Karpas-422 (cell line): ENCODE data around the gene CMTM8. TPM values are rescaled to one million over a fixed set of nuclear protein-coding genes. Genes with fewer than 3 reads are reported as not detected.

Experiments
- DNase-seq: peaks from one replicate; pipeline ENCODE4 v3.0.0-alpha.2; 2015
- H2AFZ ChIP-seq: fragments of 200-600 bp; sonication (generic); 2 replicates; pipeline ENCODE4 v1.6.1; 2014; ENCODE audit warnings: antibody characterized with exemption, low read length, mixed read lengths
- H3K27ac ChIP-seq: fragments of 200-600 bp; sonication (generic); 2 replicates; pipeline ENCODE4 v1.5.1; 2014; ENCODE audit warnings: mild to moderate bottlenecking, low read length, moderate library complexity
- H3K27me3 ChIP-seq: fragments of 200-600 bp; sonication (generic); 2 replicates; pipeline ENCODE4 v1.6.1; 2014; ENCODE audit warnings: low read length, mixed read lengths
- H3K36me3 ChIP-seq: fragments of 200-600 bp; sonication (generic); 2 replicates; pipeline ENCODE4 v1.6.1; 2014; ENCODE audit warnings: low read length, mixed read lengths; ENCODE audit not compliant: insufficient read depth
- H3K4me1 ChIP-seq: fragments of 200-600 bp; sonication (generic); 2 replicates; pipeline ENCODE4 v1.6.1; 2014; ENCODE audit warnings: mild to moderate bottlenecking, low read length, mixed read lengths
- H3K4me2 ChIP-seq: fragments of 200-600 bp; sonication (generic); 2 replicates; pipeline ENCODE4 v1.6.1; 2014; ENCODE audit warnings: low read length, low read depth, mild to moderate bottlenecking; ENCODE audit not compliant: poor library complexity, severe bottlenecking
- H3K4me3 ChIP-seq: fragments of 200-600 bp; sonication (generic); 2 replicates; pipeline ENCODE4 v1.5.1; 2014; ENCODE audit warnings: mild to moderate bottlenecking, antibody characterized with exemption, low read length, mixed read lengths
- H3K79me2 ChIP-seq: fragments of 200-600 bp; sonication (generic); 2 replicates; pipeline ENCODE4 v1.6.1; 2014; ENCODE audit warnings: mild to moderate bottlenecking, low read length, mixed read lengths
- H3K9ac ChIP-seq: fragments of 200-600 bp; sonication (generic); 2 replicates; pipeline ENCODE4 v1.6.0; 2014; ENCODE audit warnings: low read length
- H3K9me2 ChIP-seq: fragments of 200-600 bp; sonication (generic), shearing (Covaris generic); replicated peaks from 2 replicates; pipeline ENCODE4 v1.6.0; 2014; ENCODE audit warnings: mild to moderate bottlenecking, low read length, moderate library complexity; ENCODE audit not compliant: insufficient read depth
- H3K9me3 ChIP-seq: fragments of 300-700, 200-600 bp; sonication (generic); 2 replicates; pipeline ENCODE4 v1.6.1; 2014; ENCODE audit warnings: low read length, mixed read lengths
- H4K20me1 ChIP-seq: fragments of 200-600 bp; sonication (generic); 2 replicates; pipeline ENCODE4 v1.6.1; 2014; ENCODE audit warnings: mild to moderate bottlenecking, antibody characterized with exemption, low read length, low read depth; ENCODE audit not compliant: insufficient read depth
- total RNA-seq: library from RNA; depleted of rRNA; stranded (reverse); fragments of >200 nt; shearing (Covaris generic); gene quantifications from 2 replicates; pipeline ENCODE4 v1.2.3, GENCODE V29; 2014; ENCODE audit warnings: low replicate concordance

CMTM8 gene
- total RNA-seq, 1 experiment from 2014 or later: 0.19 TPM

GRCh38 chr3:32254268-32254667 is 15.8 kb downstream of the CMTM8 start:
- Histone ChIP-seq H3K27me3 (no peaks in the 10 kb centered on the region), H3K9ac (no peak overlapping the region), H3K27ac (no peak overlapping the region), H2AFZ (no peak overlapping the region), H3K4me2 (no peak overlapping the region), H3K4me3 (no peak overlapping the region), H3K4me1 (no peaks in the 10 kb centered on the region), H3K36me3 (no peaks in the 10 kb centered on the region), H4K20me1 (no peaks in the 10 kb centered on the region), H3K79me2 (no peaks in the 10 kb centered on the region), H3K9me3 (no peaks in the 10 kb centered on the region), H3K9me2 (no peaks in the 10 kb centered on the region)
- no peak for DNase-seq

GRCh38 chr3:32255345-32255744 is 16.9 kb downstream of the CMTM8 start:
- H3K4me1 ChIP-seq: no peaks in the 10 kb centered on the region
- no peak overlapping the region for H3K27ac ChIP-seq
- no peak for DNase-seq
- H3K79me2 ChIP-seq: no peaks in the 10 kb centered on the region
- no peak overlapping the region for H3K4me2 ChIP-seq
- no peaks in the 10 kb centered on the region for H3K9me2 ChIP-seq
- H3K9me3 ChIP-seq: no peaks in the 10 kb centered on the region
- no peak overlapping the region for H3K9ac ChIP-seq
- H3K27me3 ChIP-seq: no peaks in the 10 kb centered on the region
- no peak overlapping the region for H3K4me3 ChIP-seq
- no peaks in the 10 kb centered on the region for H4K20me1 ChIP-seq
- no peak overlapping the region for H2AFZ ChIP-seq
- no peaks in the 10 kb centered on the region for H3K36me3 ChIP-seq

- DNase-seq: no peak
- Histone ChIP-seq H3K79me2 (no peaks in the 10 kb centered on the region), H3K9me3 (no peaks in the 10 kb centered on the region), H3K27ac (no peak overlapping the region), H3K9me2 (no peaks in the 10 kb centered on the region), H3K4me3 (no peak overlapping the region), H3K4me1 (no peaks in the 10 kb centered on the region), H3K36me3 (no peaks in the 10 kb centered on the region), H3K4me2 (no peak overlapping the region), H3K27me3 (no peaks in the 10 kb centered on the region), H4K20me1 (no peaks in the 10 kb centered on the region), H3K9ac (no peak overlapping the region), H2AFZ (no peak overlapping the region)
These were observed 17.7 kb downstream of the CMTM8 start for GRCh38 chr3:32256206-32256605.

- no peaks in the 10 kb centered on the region for H3K36me3 ChIP-seq
- H3K4me2 ChIP-seq: no peak overlapping the region
- H3K4me1 ChIP-seq: no peaks in the 10 kb centered on the region
- H3K9me3 ChIP-seq: no peaks in the 10 kb centered on the region
- DNase-seq: no peak
- no peaks in the 10 kb centered on the region for H4K20me1 ChIP-seq
- H3K9ac ChIP-seq: no peak overlapping the region
- H3K27ac ChIP-seq: no peak overlapping the region
- 0 out of 2 replicates have a peak, but pooled peaks cover 4% of the 10 kb centered on the region for H3K27me3 ChIP-seq
- H3K9me2 ChIP-seq: no peaks in the 10 kb centered on the region
- no peak overlapping the region for H3K4me3 ChIP-seq
- no peak overlapping the region for H2AFZ ChIP-seq
- H3K79me2 ChIP-seq: no peaks in the 10 kb centered on the region
These were observed 18.6 kb downstream of the CMTM8 start for GRCh38 chr3:32257042-32257441.

GRCh38 chr3:32257641-32258438 is 19.4 kb downstream of the CMTM8 start:
- Histone ChIP-seq H4K20me1 (no peaks in the 10 kb centered on the region), H3K4me2 (no peak overlapping the region), H3K9ac (no peak overlapping the region), H3K9me3 (no peaks in the 10 kb centered on the region), H3K36me3 (no peaks in the 10 kb centered on the region), H3K9me2 (no peaks in the 10 kb centered on the region), H3K4me3 (no peak overlapping the region), H3K27ac (no peak overlapping the region), H3K79me2 (no peaks in the 10 kb centered on the region), H3K4me1 (no peaks in the 10 kb centered on the region), H3K27me3 (0 out of 2 replicates have a peak, but pooled peaks cover 4% of the 10 kb centered on the region), H2AFZ (no peak overlapping the region)
- no peak for DNase-seq

GRCh38 chr3:32258869-32259268 is 20.4 kb downstream of the CMTM8 start:
- Histone ChIP-seq H3K27me3 (0 out of 2 replicates have a peak, but pooled peaks cover 4% of the 10 kb centered on the region), H3K27ac (no peak overlapping the region), H3K9me3 (no peaks in the 10 kb centered on the region), H2AFZ (no peak overlapping the region), H3K4me1 (no peaks in the 10 kb centered on the region), H3K4me3 (no peak overlapping the region), H3K36me3 (no peaks in the 10 kb centered on the region), H4K20me1 (no peaks in the 10 kb centered on the region), H3K9me2 (no peaks in the 10 kb centered on the region), H3K79me2 (no peaks in the 10 kb centered on the region), H3K4me2 (no peak overlapping the region), H3K9ac (no peak overlapping the region)
- no peak for DNase-seq

- Histone ChIP-seq H3K4me1 (no peaks in the 10 kb centered on the region), H3K9me2 (no peaks in the 10 kb centered on the region), H2AFZ (no peak overlapping the region), H3K27ac (no peak overlapping the region), H3K27me3 (0 out of 2 replicates have a peak, but pooled peaks cover 4% of the 10 kb centered on the region), H3K36me3 (no peaks in the 10 kb centered on the region), H3K4me2 (no peak overlapping the region), H3K4me3 (no peak overlapping the region), H4K20me1 (no peaks in the 10 kb centered on the region), H3K79me2 (no peaks in the 10 kb centered on the region), H3K9ac (no peak overlapping the region), H3K9me3 (no peaks in the 10 kb centered on the region)
- DNase-seq: no peak
These were observed 23.1 kb downstream of the CMTM8 start for GRCh38 chr3:32261545-32261944.

- H3K9me3 ChIP-seq: no peaks in the 10 kb centered on the region
- H3K9ac ChIP-seq: no peak overlapping the region
- H3K79me2 ChIP-seq: no peaks in the 10 kb centered on the region
- H3K36me3 ChIP-seq: no peaks in the 10 kb centered on the region
- H3K4me2 ChIP-seq: no peak overlapping the region
- H2AFZ ChIP-seq: no peak overlapping the region
- H3K4me3 ChIP-seq: no peak overlapping the region
- H3K4me1 ChIP-seq: no peaks in the 10 kb centered on the region
- 0 out of 2 replicates have a peak, but pooled peaks cover 4% of the 10 kb centered on the region for H3K27me3 ChIP-seq
- H3K9me2 ChIP-seq: no peaks in the 10 kb centered on the region
- H4K20me1 ChIP-seq: no peaks in the 10 kb centered on the region
- DNase-seq: no peak
- no peak overlapping the region for H3K27ac ChIP-seq
These were observed 23.7 kb downstream of the CMTM8 start for GRCh38 chr3:32262201-32262600.
